Trophoblast cell (in vitro differentiated cells and primary cell): Measurements from ENCODE around the gene KRTAP17-1.

Source experiments
- DNase-seq, 2 donors: peaks; one replicate each; pipeline ENCODE4 v3.0.0-alpha.2; 2016
- H2AFZ ChIP-seq: 2 replicates; pipeline ENCODE4 v1.6.1; 2013; ENCODE audit warnings: low read length, moderate library complexity, mild to moderate bottlenecking; ENCODE audit not compliant: insufficient read depth, poor library complexity
- H2AK5ac ChIP-seq: 2 replicates; pipeline ENCODE4 v1.6.1; 2013; ENCODE audit warnings: mild to moderate bottlenecking, low read length
- H2BK120ac ChIP-seq: 2 replicates; pipeline ENCODE4 v1.6.1; 2013; ENCODE audit warnings: low read length, mild to moderate bottlenecking, moderate library complexity; ENCODE audit not compliant: insufficient read depth, poor library complexity
- H2BK12ac ChIP-seq: 2 replicates; pipeline ENCODE4 v1.6.1; 2013; ENCODE audit warnings: mild to moderate bottlenecking, low read length, moderate library complexity
- H2BK5ac ChIP-seq: 2 replicates; pipeline ENCODE4 v1.6.1; 2013; ENCODE audit warnings: low read length, low read depth, moderate library complexity, mild to moderate bottlenecking; ENCODE audit not compliant: poor library complexity
- H3K14ac ChIP-seq: 2 replicates; pipeline ENCODE4 v1.6.1; 2013; ENCODE audit warnings: mild to moderate bottlenecking, low read length
- H3K18ac ChIP-seq: 2 replicates; pipeline ENCODE4 v1.6.1; 2013; ENCODE audit warnings: mild to moderate bottlenecking, low read length
- H3K23ac ChIP-seq: 2 replicates; pipeline ENCODE4 v1.6.1; 2013; ENCODE audit warnings: low read length
- H3K27ac ChIP-seq: 2 replicates; pipeline ENCODE4 v1.5.1; 2013; ENCODE audit warnings: low read depth, mild to moderate bottlenecking, inconsistent platforms, low read length, moderate library complexity
- H3K27me3 ChIP-seq: 2 replicates; pipeline ENCODE4 v1.6.1; 2013; ENCODE audit warnings: inconsistent platforms, mild to moderate bottlenecking, low read length, moderate library complexity; ENCODE audit not compliant: insufficient read depth
- H3K36me3 ChIP-seq, 2 experiments: 1 replicate in 1 of 2; 2 replicates in 1 of 2; pipeline ENCODE4 v1.6.1; 2013; ENCODE audit warnings: low read length in 2 of 2, mild to moderate bottlenecking in 2 of 2, moderate library complexity in 1 of 2; ENCODE audit not compliant: insufficient read depth in 2 of 2, control insufficient read depth in 1 of 2
- H3K4ac ChIP-seq: 2 replicates; pipeline ENCODE4 v1.6.1; 2013; ENCODE audit warnings: low read depth, mild to moderate bottlenecking, low read length, moderate library complexity
- H3K4me1 ChIP-seq, 2 experiments: 1 replicate in 1 of 2; 2 replicates in 1 of 2; pipeline ENCODE4 v1.6.1; 2013; ENCODE audit warnings: low read length in 2 of 2, mild to moderate bottlenecking in 2 of 2, moderate library complexity in 1 of 2; ENCODE audit not compliant: insufficient read depth in 2 of 2, control insufficient read depth in 1 of 2
- H3K4me2 ChIP-seq: 2 replicates; pipeline ENCODE4 v1.6.1; 2013; ENCODE audit warnings: inconsistent platforms, mild to moderate bottlenecking, low read length, moderate library complexity
- H3K4me3 ChIP-seq: 2 replicates; pipeline ENCODE4 v1.5.1; 2013; ENCODE audit warnings: mild to moderate bottlenecking, low read depth, low read length, inconsistent platforms
- H3K79me1 ChIP-seq: one replicate; pipeline ENCODE4 v1.6.1; 2013; ENCODE audit warnings: low read length
- H3K79me2 ChIP-seq: 2 replicates; pipeline ENCODE4 v1.6.1; 2013; ENCODE audit warnings: low read length, mild to moderate bottlenecking; ENCODE audit not compliant: control insufficient read depth, insufficient read depth, poor library complexity
- H3K9ac ChIP-seq: 2 replicates; pipeline ENCODE4 v1.6.1; 2013; ENCODE audit warnings: mild to moderate bottlenecking, low read length
- H3K9me3 ChIP-seq: 2 replicates; pipeline ENCODE4 v1.6.1; 2013; ENCODE audit warnings: low read depth, mild to moderate bottlenecking, control low read depth, inconsistent platforms, low read length; ENCODE audit not compliant: insufficient read depth
- H4K12ac ChIP-seq: 2 replicates; pipeline ENCODE4 v1.6.1; 2013; ENCODE audit warnings: low read depth, mild to moderate bottlenecking, low read length, moderate library complexity
- H4K8ac ChIP-seq: 2 replicates; pipeline ENCODE4 v1.6.1; 2013; ENCODE audit warnings: low read depth, mild to moderate bottlenecking, low read length, moderate library complexity
- H4K91ac ChIP-seq: one replicate; pipeline ENCODE4 v1.6.1; 2013; ENCODE audit warnings: low read depth, mild to moderate bottlenecking, low read length, moderate library complexity
- WGBS: extraction: QIAGEN DNeasy Blood & Tissue Kit; methylation state at CpG from one replicate; pipeline ENCODE4 v1.1.7; 2013; ENCODE audit warnings: missing lambda C conversion rate; ENCODE audit not compliant: insufficient read length, insufficient coverage; ENCODE audit errors: extremely low coverage; 5-methylcytosine and 5-hydroxymethylcytosine counted together

The KRTAP17-1 gene

DNA sequence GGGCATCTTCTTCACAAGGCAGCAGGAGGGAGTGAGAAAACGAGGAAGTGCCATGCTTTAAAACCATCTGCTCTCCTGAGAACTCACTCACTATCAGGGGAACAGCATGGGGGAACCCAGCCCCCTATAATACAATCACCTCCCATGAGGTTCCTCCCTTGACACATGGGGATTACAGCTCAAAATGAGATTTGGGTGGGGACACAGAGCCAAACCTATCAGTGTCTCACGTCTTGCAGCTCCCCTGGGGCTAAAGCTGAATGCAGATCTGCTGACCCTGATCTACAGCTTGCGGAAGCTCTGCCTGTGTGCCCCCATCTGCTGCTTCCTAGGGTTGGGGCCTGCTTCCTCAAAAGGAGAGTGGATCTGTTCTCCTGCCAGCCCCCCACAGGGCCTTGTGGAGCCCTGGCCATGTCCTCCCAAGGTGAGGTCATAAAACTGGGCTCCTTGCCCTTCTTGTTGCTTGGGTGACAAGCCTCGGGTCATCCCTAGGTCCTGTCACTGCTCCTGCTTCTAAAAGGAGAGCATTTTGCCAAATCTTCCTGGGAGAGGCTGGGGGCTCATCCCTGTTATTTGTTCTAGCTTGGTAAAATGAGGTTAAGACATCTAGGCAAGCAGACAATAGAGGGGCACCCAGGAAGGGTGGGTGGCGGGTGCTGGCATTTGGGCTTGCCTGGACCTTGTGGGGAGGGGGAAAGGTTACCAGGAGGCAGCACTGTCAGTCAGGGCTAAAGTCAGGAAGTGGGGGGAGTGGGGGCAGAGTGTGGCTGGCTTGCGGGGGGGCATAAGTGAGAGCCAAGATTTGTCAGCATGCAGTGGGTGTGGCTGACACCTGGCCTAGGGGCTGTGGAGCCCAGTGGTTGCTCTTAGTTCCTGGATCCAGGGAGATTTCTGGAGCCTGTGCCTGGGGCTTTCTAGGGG lies 19.1 kb upstream of the KRTAP17-1 start:
- no CpG with 5 or more reads among the region's 6 CpGs for WGBS
- no peak overlapping the region for H4K12ac ChIP-seq
- H2AK5ac ChIP-seq: no peak overlapping the region
- H3K36me3 ChIP-seq: no peaks in the 10 kb centered on the region
- no peak overlapping the region for H3K18ac ChIP-seq
- no peak overlapping the region for H4K8ac ChIP-seq
- DNase-seq: peak in 1 of 2 donors; percentile 34
- no peaks in the 10 kb centered on the region for H3K79me1 ChIP-seq
- no peaks in the 10 kb centered on the region for H3K9me3 ChIP-seq
- no peak overlapping the region for H3K27ac ChIP-seq
- H3K9ac ChIP-seq: no peak overlapping the region
- H3K14ac ChIP-seq: no peak overlapping the region
- no peak overlapping the region for H3K23ac ChIP-seq
- H3K27me3 ChIP-seq: no peaks in the 10 kb centered on the region
- no peak overlapping the region for H3K4me2 ChIP-seq
- H3K4me1 ChIP-seq: peaks cover 0 to 1% of the 10 kb centered on the region in 2 experiments
- no peak overlapping the region for H2BK12ac ChIP-seq
- no peak overlapping the region for H2BK120ac ChIP-seq
- H2AFZ ChIP-seq: no peak overlapping the region
- H2BK5ac ChIP-seq: no peak overlapping the region
- no peak overlapping the region for H3K4ac ChIP-seq
- H4K91ac ChIP-seq: no peak overlapping the region
- no peak overlapping the region for H3K4me3 ChIP-seq
- no peaks in the 10 kb centered on the region for H3K79me2 ChIP-seq

DNA sequence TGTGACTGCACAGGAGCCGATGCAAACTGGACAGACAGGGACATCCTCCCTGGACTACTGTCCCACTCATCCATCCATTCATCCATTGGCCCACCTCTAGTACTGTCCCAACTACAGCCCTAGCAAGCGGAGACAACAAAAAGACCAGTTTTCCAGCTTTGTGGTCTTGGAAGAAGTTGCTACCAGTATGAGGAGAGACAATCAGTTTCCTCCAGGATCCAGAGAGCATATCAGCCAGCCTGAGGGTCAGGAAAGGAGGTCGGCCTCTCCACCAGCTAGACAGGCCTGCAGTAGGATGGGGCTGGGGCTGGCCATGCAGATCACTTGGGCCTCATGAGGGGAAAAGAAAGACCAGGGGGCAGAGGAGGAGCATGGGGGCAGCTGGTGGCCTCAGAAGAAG lies 18.3 kb upstream of the KRTAP17-1 start:
- H3K18ac ChIP-seq: no peak overlapping the region
- H3K23ac ChIP-seq: no peak overlapping the region
- no peak overlapping the region for H4K12ac ChIP-seq
- H3K9ac ChIP-seq: no peak overlapping the region
- no peaks in the 10 kb centered on the region for H3K27me3 ChIP-seq
- no peak overlapping the region for H3K27ac ChIP-seq
- H3K4me2 ChIP-seq: no peak overlapping the region
- no peak overlapping the region for H2BK5ac ChIP-seq
- peak; percentile 45 to 65 for DNase-seq
- H3K4ac ChIP-seq: no peak overlapping the region
- no peaks in the 10 kb centered on the region for H3K4me1 ChIP-seq
- no CpG with 5 or more reads among the region's 3 CpGs for WGBS
- H2BK12ac ChIP-seq: no peak overlapping the region
- H3K79me1 ChIP-seq: no peaks in the 10 kb centered on the region
- no peak overlapping the region for H4K8ac ChIP-seq
- H3K14ac ChIP-seq: no peak overlapping the region
- H3K36me3 ChIP-seq: no peaks in the 10 kb centered on the region
- H4K91ac ChIP-seq: no peak overlapping the region
- H2BK120ac ChIP-seq: no peak overlapping the region
- no peak overlapping the region for H2AK5ac ChIP-seq
- H3K4me3 ChIP-seq: no peak overlapping the region
- no peak overlapping the region for H2AFZ ChIP-seq
- no peaks in the 10 kb centered on the region for H3K79me2 ChIP-seq
- no peaks in the 10 kb centered on the region for H3K9me3 ChIP-seq

DNA sequence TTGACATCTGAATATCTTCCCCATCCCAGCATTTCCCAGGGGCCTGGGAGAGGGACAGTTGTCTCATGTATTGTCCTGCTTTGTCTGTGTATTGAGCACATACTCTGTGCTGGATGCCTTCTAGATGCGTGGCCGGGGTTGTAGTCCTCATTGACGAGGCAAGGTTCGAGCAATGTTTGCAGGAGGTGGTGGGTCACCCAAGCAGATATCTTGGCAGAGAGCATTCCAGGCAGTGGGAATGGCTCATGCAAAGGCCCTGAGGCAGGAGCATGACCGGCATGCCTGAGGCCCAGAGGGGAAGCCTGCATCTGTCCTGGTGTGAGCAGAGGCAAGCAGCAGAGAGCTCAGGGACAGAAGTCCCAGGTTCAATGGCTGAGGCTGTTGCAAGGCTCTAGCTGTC lies 17.6 kb upstream of the KRTAP17-1 start:
- Histone ChIP-seq H2BK12ac (no peak overlapping the region), H2AK5ac (no peak overlapping the region), H3K4me1 (no peaks in the 10 kb centered on the region), H3K27me3 (no peaks in the 10 kb centered on the region), H4K91ac (no peak overlapping the region), H3K9ac (no peak overlapping the region), H4K8ac (no peak overlapping the region), H3K9me3 (no peaks in the 10 kb centered on the region), H3K4ac (no peak overlapping the region), H3K4me3 (no peak overlapping the region), H3K79me2 (no peaks in the 10 kb centered on the region), H3K18ac (no peak overlapping the region), H3K36me3 (no peaks in the 10 kb centered on the region), H4K12ac (no peak overlapping the region), H2BK5ac (no peak overlapping the region), H2AFZ (no peak overlapping the region), H3K79me1 (no peaks in the 10 kb centered on the region), H3K4me2 (no peak overlapping the region), H2BK120ac (no peak overlapping the region), H3K14ac (no peak overlapping the region), H3K23ac (no peak overlapping the region), H3K27ac (no peak overlapping the region)
- no CpG with 5 or more reads among the region's 5 CpGs for WGBS
- peak; percentile 93 to 96 for DNase-seq

DNA sequence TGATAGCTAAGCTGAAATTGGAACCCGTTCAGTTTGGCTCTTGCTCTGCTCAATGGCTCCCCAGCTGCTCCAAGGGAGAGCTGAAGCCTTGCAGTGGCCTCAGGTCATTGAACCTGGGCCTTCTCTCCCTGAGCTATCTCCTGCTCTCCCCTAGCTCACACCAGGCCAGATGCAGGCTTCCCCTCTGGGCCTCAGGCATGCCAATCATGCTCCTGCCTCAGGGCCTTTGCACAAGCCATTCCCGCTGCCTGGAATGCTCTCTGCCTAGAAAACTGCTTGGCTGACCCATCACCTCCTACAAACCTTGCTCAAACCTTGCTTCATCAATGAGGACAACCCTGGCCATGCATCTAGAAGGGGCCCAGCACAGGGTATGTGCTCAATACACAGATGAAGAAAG lies 16.7 kb upstream of the KRTAP17-1 start:
- Histone ChIP-seq H2BK5ac (no peak overlapping the region), H3K9me3 (no peaks in the 10 kb centered on the region), H2AK5ac (no peak overlapping the region), H4K12ac (no peak overlapping the region), H3K27me3 (no peaks in the 10 kb centered on the region), H2BK120ac (no peak overlapping the region), H4K91ac (no peak overlapping the region), H3K9ac (no peak overlapping the region), H3K18ac (no peak overlapping the region), H3K27ac (no peak overlapping the region), H3K14ac (no peak overlapping the region), H3K23ac (no peak overlapping the region), H3K79me1 (no peaks in the 10 kb centered on the region), H3K4ac (no peak overlapping the region), H3K4me1 (no peaks in the 10 kb centered on the region), H3K4me2 (no peak overlapping the region), H4K8ac (no peak overlapping the region), H3K4me3 (no peak overlapping the region), H2AFZ (no peak overlapping the region), H3K36me3 (no peaks in the 10 kb centered on the region), H2BK12ac (no peak overlapping the region), H3K79me2 (no peaks in the 10 kb centered on the region)
- no CpG with 5 or more reads among the region's 2 CpGs for WGBS
- peak; percentile 97 to 98 for DNase-seq
